Ishikawa (cell line): ENCODE measurements around the gene COA4.

Experiments
- CREB1 ChIP-seq: IDR thresholded peaks from 2 replicates; pipeline ENCODE4 v1.6.1; 2012; ENCODE audit warnings: low read depth
- EGR1 ChIP-seq: IDR thresholded peaks from 2 replicates; pipeline ENCODE4 v1.6.1; 2012
- EP300 ChIP-seq: IDR thresholded peaks from 2 replicates; pipeline ENCODE4 v1.6.1; 2012; ENCODE audit warnings: borderline replicate concordance
- MAX ChIP-seq: IDR thresholded peaks from 2 replicates; pipeline ENCODE4 v1.6.1; 2012
- REST ChIP-seq: IDR thresholded peaks from 2 replicates; pipeline ENCODE4 v1.6.1; 2012; ENCODE audit warnings: low read depth, mild to moderate bottlenecking
- TAF1 ChIP-seq: IDR thresholded peaks from 2 replicates; pipeline ENCODE4 v1.6.1; 2012; ENCODE audit warnings: low read depth, mild to moderate bottlenecking
- TCF12 ChIP-seq: IDR thresholded peaks from 2 replicates; pipeline ENCODE4 v1.6.1; 2012; ENCODE audit warnings: low read depth
- TEAD4 ChIP-seq: IDR thresholded peaks from 2 replicates; pipeline ENCODE4 v1.6.1; 2012

GRCh38 chr11:73875840-73876239, 806 bp downstream of the COA4 start:
- no peak for TF ChIP-seq TCF12
- no peak for TF ChIP-seq TAF1
- TF ChIP-seq REST: no peak
- TF ChIP-seq MAX: no peak
- no peak for TF ChIP-seq CREB1
- no peak for TF ChIP-seq EP300
- TF ChIP-seq TEAD4: no peak
- no peak for TF ChIP-seq EGR1
